RPMI7951 (cell line): Measurements from ENCODE around the gene CT45A2. TPM values are rescaled to one million over a fixed set of nuclear protein-coding genes. Genes with fewer than 3 reads are reported as not detected.
"Not testable (repeated sequence)": the region's sequence is repeated elsewhere in the genome, so short reads cannot be mapped to it uniquely, and the experiment has no call there.

ENCODE experiments used
- DNase-seq: peaks from one replicate; pipeline ENCODE4 v3.0.0-alpha.2; 2012; ENCODE audit warnings: low read depth
- total RNA-seq: library from RNA; depleted of rRNA; stranded (reverse); fragments of >200 nt; shearing (Covaris generic); gene quantifications from 2 replicates; pipeline ENCODE4 v1.2.3, GENCODE V29; 2014; rRNA removed

CT45A2 gene, protein sequence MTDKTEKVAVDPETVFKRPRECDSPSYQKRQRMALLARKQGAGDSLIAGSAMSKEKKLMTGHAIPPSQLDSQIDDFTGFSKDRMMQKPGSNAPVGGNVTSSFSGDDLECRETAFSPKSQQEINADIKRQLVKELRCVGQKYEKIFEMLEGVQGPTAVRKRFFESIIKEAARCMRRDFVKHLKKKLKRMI
- not detected in 2 replicates for total RNA-seq

- not testable (repeated sequence) for DNase-seq
Observed at GRCh38 chrX:135819912-135820311, at the start of gene CT45A2. Gene CT45A2, minus strand, starts transcription at chrX:135820012. Its CDS starts 3,747 bp downstream, at chrX:135816265.

GRCh38 chrX:135854438-135854837, 34.6 kb upstream of the CT45A2 start, which contains the start of gene CT45A8:
Gene CT45A8, minus strand, starts transcription at chrX:135854538. Its CDS starts 3,755 bp downstream, at chrX:135850783.
- not testable (repeated sequence) for DNase-seq

- DNase-seq, result not testable (repeated sequence)
Observed at GRCh38 chrX:135837180-135837579, 17.4 kb upstream of the CT45A2 start, which contains the start of gene CT45A7. Gene CT45A7, minus strand, starts transcription at chrX:135837280. Its CDS starts 3,747 bp downstream, at chrX:135833533.

DNA sequence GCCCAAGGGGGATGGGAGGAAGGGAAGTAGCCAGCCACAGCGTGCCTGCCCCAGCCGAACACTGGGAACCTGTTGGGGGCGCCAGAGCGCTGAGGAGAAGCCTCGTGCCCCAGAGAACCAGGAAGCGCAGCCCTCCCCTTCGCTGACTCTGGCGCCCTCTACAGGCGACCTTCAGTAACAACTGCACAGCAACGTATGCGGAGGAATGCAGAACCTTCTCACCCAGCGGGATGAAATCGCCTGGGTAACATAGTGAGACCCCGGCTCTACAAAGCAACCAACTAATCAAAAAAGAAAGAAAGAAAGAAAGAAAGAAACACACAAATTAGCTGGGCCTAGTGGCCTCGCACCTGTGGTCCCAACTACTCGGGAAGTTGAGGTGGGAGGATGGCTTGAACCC, 17.1 kb downstream of the CT45A2 start, which contains the start of gene CT45A6:
TSS of gene CT45A6 (minus strand) at position 101 of the 400 bp plus-strand sequence. CDS start 3,794 bp downstream, outside the sequence.
- DNase-seq, result not testable (repeated sequence)

GRCh38 chrX:135785403-135785802, 34.4 kb downstream of the CT45A2 start, which contains the start of gene CT45A5:
Gene CT45A5, minus strand, starts transcription at chrX:135785503. Its CDS starts 3,774 bp downstream, at chrX:135781729.
- not testable (repeated sequence) for DNase-seq

DNA sequence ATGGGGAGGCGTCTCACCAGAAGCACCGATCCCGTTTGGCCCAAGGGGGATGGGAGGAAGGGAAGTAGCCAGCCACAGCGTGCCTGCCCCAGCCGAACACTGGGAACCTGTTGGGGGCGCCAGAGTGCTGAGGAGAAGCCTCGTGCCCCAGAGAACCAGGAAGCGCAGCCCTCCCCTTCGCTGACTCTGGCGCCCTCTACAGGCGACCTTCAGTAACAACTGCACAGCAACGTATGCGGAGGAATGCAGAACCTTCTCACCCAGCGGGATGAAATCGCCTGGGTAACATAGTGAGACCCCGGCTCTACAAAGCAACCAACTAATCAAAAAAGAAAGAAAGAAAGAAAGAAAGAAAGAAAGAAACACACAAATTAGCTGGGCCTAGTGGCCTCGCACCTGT, 51.7 kb downstream of the CT45A2 start, which contains the start of gene CT45A3:
TSS of gene CT45A3 (minus strand) at position 101 of the 400 bp plus-strand sequence. CDS start 3,747 bp downstream, outside the sequence.
- not testable (repeated sequence) for DNase-seq

Other genes with a start within 250 kb of the CT45A2 start
- 0.10 TPM in 1 of 2 replicates, not detected in the other for gene CT45A1, start 106.4 kb downstream of the CT45A2 start, total RNA-seq
- gene CT45A3, start 51.8 kb downstream of the CT45A2 start, total RNA-seq, result 0.36 TPM in 1 of 2 replicates, not detected in the other
- gene CT45A5, start 34.5 kb downstream of the CT45A2 start, total RNA-seq, result 0.29 TPM in 1 of 2 replicates, not detected in the other
- not detected in 2 replicates for gene CT45A6, start 17.2 kb downstream of the CT45A2 start, total RNA-seq
- not detected in 2 replicates for gene CT45A7, start 17.3 kb upstream of the CT45A2 start, total RNA-seq
- gene CT45A8, start 34.5 kb upstream of the CT45A2 start, total RNA-seq, result not detected in 2 replicates
- gene CT45A9, start 51.8 kb upstream of the CT45A2 start, total RNA-seq, result not detected in 2 replicates
- 0.29 and 0.72 TPM in 2 replicates for gene CT45A10, start 73.4 kb upstream of the CT45A2 start, total RNA-seq
- under 0.01 and 0.10 TPM in 2 replicates for gene SAGE1, start 73.7 kb upstream of the CT45A2 start, total RNA-seq
- gene MMGT1, start 154.0 kb upstream of the CT45A2 start, total RNA-seq, result 19.8 and 28.0 TPM in 2 replicates
- gene SLC9A6, start 165.4 kb upstream of the CT45A2 start, total RNA-seq, result 12.4 and 12.7 TPM in 2 replicates